ENCODE measurements around the gene OR13A1.

The OR13A1 gene

DNA sequence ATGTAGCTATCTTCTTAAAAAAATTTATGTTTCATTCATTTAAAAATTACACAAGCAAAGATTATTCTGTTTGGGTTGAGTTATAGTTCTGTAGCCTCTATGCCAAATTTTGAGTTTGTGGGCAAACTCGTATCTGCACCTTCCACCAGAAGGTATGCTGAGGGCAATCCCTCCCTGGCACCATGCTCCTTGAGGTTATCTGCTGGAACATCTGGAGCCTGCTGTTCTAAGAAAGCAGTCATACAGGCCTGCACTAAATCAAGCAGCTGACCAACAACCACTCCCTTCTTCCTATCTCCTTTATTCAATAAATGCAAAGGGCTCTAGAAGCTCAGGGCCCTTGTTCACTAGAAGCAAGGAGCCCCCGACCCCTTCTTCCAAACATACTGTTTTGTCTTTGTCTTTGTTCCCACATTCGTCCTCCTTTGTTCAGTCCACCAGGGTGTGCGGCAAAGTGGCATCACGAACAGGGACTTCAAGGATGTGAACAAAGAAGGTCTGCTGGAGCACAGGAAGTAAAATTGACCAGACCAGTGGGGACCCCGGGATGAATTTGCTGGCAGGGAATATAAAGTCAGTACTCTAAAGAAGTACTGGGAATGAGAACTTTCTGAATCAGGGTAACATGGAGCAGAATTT is 36.4 kb downstream of the OR13A1 start:
- TF ChIP-seq, protein P1, sequence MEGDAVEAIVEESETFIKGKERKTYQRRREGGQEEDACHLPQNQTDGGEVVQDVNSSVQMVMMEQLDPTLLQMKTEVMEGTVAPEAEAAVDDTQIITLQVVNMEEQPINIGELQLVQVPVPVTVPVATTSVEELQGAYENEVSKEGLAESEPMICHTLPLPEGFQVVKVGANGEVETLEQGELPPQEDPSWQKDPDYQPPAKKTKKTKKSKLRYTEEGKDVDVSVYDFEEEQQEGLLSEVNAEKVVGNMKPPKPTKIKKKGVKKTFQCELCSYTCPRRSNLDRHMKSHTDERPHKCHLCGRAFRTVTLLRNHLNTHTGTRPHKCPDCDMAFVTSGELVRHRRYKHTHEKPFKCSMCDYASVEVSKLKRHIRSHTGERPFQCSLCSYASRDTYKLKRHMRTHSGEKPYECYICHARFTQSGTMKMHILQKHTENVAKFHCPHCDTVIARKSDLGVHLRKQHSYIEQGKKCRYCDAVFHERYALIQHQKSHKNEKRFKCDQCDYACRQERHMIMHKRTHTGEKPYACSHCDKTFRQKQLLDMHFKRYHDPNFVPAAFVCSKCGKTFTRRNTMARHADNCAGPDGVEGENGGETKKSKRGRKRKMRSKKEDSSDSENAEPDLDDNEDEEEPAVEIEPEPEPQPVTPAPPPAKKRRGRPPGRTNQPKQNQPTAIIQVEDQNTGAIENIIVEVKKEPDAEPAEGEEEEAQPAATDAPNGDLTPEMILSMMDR (IDR thresholded peaks at IDR 0.05): no peak

DNA sequence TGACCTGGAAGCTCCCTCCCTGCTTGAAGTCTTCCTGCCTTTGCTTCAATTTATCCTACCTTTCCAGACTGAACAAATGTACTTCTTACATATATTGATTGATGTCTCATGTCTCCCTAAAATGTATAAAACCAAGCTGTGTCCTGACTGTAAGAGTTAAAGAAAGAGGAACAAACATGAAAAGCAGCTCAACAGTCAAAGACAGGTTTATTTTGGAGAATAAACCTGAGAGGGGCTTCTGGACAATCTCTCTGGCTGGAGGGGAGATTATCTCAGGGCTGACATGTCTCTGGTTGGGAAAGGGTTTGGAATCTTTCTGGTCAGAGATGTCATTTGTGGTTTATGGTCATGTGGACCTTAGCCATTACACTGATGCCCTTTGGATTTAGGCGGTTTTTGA is 41.0 kb downstream of the OR13A1 start:
- TF ChIP-seq, protein P1 (IDR thresholded peaks at IDR 0.05): no peak

DNA sequence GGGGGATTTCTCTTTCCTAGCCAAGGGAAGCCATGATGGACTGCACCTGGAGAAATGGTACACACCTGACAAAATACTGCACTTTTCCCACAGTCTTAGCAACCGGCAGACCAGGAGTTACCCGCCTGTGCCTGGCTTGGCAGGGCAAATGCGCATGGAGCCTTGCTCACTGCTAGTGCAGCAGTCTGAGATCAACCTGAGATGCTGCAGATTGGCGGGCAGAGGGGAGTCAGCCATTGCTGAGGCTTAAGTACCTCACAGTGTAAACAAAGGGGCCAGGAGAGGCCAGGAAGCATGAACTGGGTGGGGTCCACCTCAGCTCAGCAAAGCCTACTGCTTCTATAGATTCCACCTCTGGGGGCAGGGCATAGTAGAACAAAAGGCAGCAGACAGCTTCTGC is 49.4 kb downstream of the OR13A1 start:
- TF ChIP-seq, protein P1 (IDR thresholded peaks at IDR 0.05): no peak

DNA sequence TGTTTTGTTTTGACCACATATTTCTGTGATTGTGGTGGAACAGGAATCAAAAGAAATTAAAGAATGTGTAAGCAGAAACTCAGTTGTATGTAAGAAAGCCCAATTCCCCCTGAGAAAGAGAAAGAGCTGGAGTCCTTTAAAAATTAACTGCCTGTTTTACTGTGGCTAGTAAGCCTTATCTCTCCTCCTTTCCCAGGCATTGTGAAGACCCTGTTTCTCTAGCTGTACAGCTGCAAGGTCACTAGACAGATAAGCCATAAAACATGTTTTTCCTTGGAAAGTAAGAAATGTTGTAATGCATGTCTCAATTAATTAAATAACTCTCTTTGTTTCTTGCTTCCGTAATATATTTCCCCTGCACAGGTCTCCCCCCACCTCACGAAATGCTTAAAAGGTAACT is 53.5 kb downstream of the OR13A1 start:
- TF ChIP-seq, protein P1 (IDR thresholded peaks at IDR 0.05): no peak

DNA sequence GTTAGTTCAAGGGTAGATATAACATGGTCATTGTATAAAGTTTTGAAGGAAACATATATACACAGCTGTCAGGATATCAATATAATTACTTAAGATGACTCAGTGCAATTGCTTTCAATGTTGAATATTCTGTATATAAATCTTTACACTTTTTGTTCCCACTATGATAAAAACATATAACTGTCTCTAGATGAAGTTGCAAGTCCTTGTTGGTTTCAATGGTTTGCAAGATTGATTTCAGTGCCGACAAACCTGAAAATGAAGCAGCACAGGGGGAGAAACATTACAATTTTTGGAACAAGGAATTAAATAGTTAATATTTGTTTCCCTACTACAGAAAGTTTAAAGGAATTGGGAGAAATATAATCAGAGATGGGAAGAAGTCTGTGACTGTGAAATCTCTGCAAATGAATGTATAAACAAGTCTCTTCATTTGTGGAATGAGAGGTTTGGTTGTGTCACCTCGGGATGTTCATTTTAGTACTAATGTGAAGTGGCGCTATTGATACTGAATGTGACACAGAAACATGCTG is 54.1 kb downstream of the OR13A1 start:
- TF ChIP-seq, protein P1 (IDR thresholded peaks at IDR 0.05): no peak

DNA sequence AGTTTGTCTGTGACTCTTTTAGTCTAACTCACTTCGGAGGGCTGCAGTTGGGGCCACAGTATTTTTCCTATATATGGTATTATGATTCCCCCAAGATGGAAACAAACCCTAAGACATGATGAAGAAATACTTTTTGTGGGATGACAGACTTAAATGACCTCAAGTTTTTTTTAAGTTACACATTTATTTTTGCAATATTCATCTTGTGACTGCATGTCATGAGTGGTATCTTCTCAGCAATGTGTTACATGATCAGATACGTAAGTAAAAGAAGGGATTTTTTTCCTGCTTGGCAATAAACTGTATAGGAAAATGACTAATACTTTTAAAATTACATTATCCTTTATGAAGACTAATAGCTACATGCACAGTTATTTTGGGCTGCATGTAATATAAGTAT is 57.8 kb downstream of the OR13A1 start:
- TF ChIP-seq, protein P1 (IDR thresholded peaks at IDR 0.05): no peak

DNA sequence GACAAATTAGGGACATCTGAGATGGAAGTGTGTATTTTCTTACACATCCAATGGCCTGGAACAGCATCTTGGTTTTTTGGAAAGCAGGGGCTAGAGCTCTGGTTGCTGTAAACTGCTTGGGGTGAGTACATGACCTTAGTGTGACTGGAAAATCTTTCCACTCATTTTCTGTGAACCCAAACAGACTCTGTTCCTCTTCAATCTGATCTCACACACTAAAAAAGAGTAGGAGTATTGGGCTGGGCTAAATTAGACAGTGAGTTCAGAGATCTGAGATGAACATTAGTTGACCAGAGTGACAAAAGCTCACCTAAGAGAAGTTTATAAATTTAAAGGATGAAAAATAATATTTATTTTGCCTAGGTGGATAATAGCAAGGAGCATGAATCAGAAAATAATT is 59.2 kb downstream of the OR13A1 start:
- TF ChIP-seq, protein P1 (IDR thresholded peaks at IDR 0.05): no peak

DNA sequence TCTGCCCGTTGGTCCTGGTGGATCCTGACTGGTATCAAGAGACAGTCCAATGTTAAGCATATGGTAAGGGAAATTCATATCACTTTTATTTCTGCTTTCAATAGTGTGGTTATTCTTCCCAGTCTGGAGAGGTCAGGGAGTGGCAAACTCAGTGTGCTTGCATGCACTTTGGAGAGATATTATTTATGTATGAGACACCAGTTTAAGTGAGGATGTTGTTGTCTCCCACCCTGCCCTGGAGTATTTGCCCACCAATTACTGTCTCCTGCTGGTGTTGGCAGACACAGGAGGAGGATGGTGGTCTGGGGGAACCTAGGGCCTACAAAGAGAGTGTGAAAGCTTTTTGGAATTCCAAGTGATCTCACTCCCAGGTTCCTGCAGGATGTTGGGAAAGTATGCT is 59.7 kb downstream of the OR13A1 start:
- TF ChIP-seq, protein P1 (IDR thresholded peaks at IDR 0.05): no peak
